ENCODE results near the gene FXYD4.

FXYD4 gene

GRCh38 chr10:43376046-43376635 is 4.7 kb downstream of the FXYD4 start:
- Mint-ChIP-seq H3K27me3 (no peaks in the 10 kb centered on the region), H3K9me3 (ENCODE audit: low read depth) (no peaks in the 10 kb centered on the region), H3K4me1 (ENCODE audit: low read depth) (peaks cover 9% of the 10 kb centered on the region), H3K36me3 (no peaks in the 10 kb centered on the region), H3K27ac (no peak overlapping the region), H3K4me3 (no peak overlapping the region)

GRCh38 chr10:43376828-43377423 is 5.5 kb downstream of the FXYD4 start:
- Mint-ChIP-seq H3K36me3 (no peaks in the 10 kb centered on the region), H3K27me3 (no peaks in the 10 kb centered on the region), H3K4me1 (ENCODE audit: low read depth) (peaks cover 9% of the 10 kb centered on the region), H3K4me3 (no peak overlapping the region), H3K27ac (no peak overlapping the region), H3K9me3 (ENCODE audit: low read depth) (no peaks in the 10 kb centered on the region)

GRCh38 chr10:43377424-43377883 is 6.0 kb downstream of the FXYD4 start:
- no peak overlapping the region for H3K27ac Mint-ChIP-seq

GRCh38 chr10:43380610-43381222 is 9.3 kb downstream of the FXYD4 start:
- Mint-ChIP-seq H3K27ac (no peak overlapping the region), H3K36me3 (no peaks in the 10 kb centered on the region), H3K9me3 (ENCODE audit: low read depth) (no peaks in the 10 kb centered on the region), H3K27me3 (no peaks in the 10 kb centered on the region), H3K4me1 (ENCODE audit: low read depth) (peaks cover 1% of the 10 kb centered on the region), H3K4me3 (no peak overlapping the region)

More at GRCh38 chr10:43377424-43377883, 6.0 kb downstream of the FXYD4 start:
- H3K9me3 Mint-ChIP-seq (ENCODE audit: low read depth), result no peaks in the 10 kb centered on the region
- no peaks in the 10 kb centered on the region for H3K36me3 Mint-ChIP-seq
- no peak overlapping the region for H3K4me3 Mint-ChIP-seq
- H3K4me1 Mint-ChIP-seq (ENCODE audit: low read depth), result peaks cover 9% of the 10 kb centered on the region
- no peaks in the 10 kb centered on the region for H3K27me3 Mint-ChIP-seq

- Mint-ChIP-seq H3K4me1 (ENCODE audit: low read depth) (peaks cover 16% of the 10 kb centered on the region), H3K27me3 (no peaks in the 10 kb centered on the region), H3K27ac (peak overlapping the region; percentile 34), H3K9me3 (ENCODE audit: low read depth) (no peaks in the 10 kb centered on the region), H3K4me3 (no peak overlapping the region), H3K36me3 (peaks cover 4% of the 10 kb centered on the region)
Observed at GRCh38 chr10:43383204-43383971, 12.0 kb downstream of the FXYD4 start.

- Mint-ChIP-seq H3K27me3 (no peaks in the 10 kb centered on the region), H3K4me3 (no peak overlapping the region), H3K36me3 (peaks cover 6% of the 10 kb centered on the region), H3K9me3 (ENCODE audit: low read depth) (no peaks in the 10 kb centered on the region), H3K27ac (peak overlapping the region; percentile 58), H3K4me1 (ENCODE audit: low read depth) (peaks cover 25% of the 10 kb centered on the region)
Observed at GRCh38 chr10:43384252-43385221, 13.1 kb downstream of the FXYD4 start.

GRCh38 chr10:43385412-43386004 is 14.1 kb downstream of the FXYD4 start:
- Mint-ChIP-seq H3K36me3 (peaks cover 8% of the 10 kb centered on the region), H3K9me3 (ENCODE audit: low read depth) (no peaks in the 10 kb centered on the region), H3K27me3 (no peaks in the 10 kb centered on the region), H3K4me3 (no peak overlapping the region), H3K27ac (peak overlapping the region; percentile 56), H3K4me1 (ENCODE audit: low read depth) (peaks cover 35% of the 10 kb centered on the region)

GRCh38 chr10:43386549-43386948 is 15.1 kb downstream of the FXYD4 start:
- no peaks in the 10 kb centered on the region for H3K9me3 Mint-ChIP-seq (ENCODE audit: low read depth)
- H3K4me3 Mint-ChIP-seq, result no peak overlapping the region
- H3K27me3 Mint-ChIP-seq, result no peaks in the 10 kb centered on the region
- H3K36me3 Mint-ChIP-seq, result peaks cover 8% of the 10 kb centered on the region
- H3K27ac Mint-ChIP-seq, result peak overlapping the region; percentile 56
- peaks cover 45% of the 10 kb centered on the region for H3K4me1 Mint-ChIP-seq (ENCODE audit: low read depth)

- peak overlapping the region; percentile 77 for H3K27ac Mint-ChIP-seq
- H3K36me3 Mint-ChIP-seq, result peaks cover 8% of the 10 kb centered on the region
- no peak overlapping the region for H3K4me3 Mint-ChIP-seq
- H3K9me3 Mint-ChIP-seq (ENCODE audit: low read depth), result no peaks in the 10 kb centered on the region
- no peaks in the 10 kb centered on the region for H3K27me3 Mint-ChIP-seq
- H3K4me1 Mint-ChIP-seq (ENCODE audit: low read depth), result peaks cover 48% of the 10 kb centered on the region
Observed at GRCh38 chr10:43386981-43387677, 15.7 kb downstream of the FXYD4 start.

- Mint-ChIP-seq H3K27me3 (no peaks in the 10 kb centered on the region), H3K36me3 (peaks cover 12% of the 10 kb centered on the region), H3K9me3 (ENCODE audit: low read depth) (no peaks in the 10 kb centered on the region)
Observed at GRCh38 chr10:43387678-43388032, 16.2 kb downstream of the FXYD4 start.

GRCh38 chr10:43389867-43390266 is 18.4 kb downstream of the FXYD4 start:
- H3K4me3 Mint-ChIP-seq, result no peak overlapping the region
- peak overlapping the region; percentile 84 for H3K27ac Mint-ChIP-seq
- no peaks in the 10 kb centered on the region for H3K9me3 Mint-ChIP-seq (ENCODE audit: low read depth)
- peaks cover 18% of the 10 kb centered on the region for H3K36me3 Mint-ChIP-seq
- H3K27me3 Mint-ChIP-seq, result no peaks in the 10 kb centered on the region
- peaks cover 69% of the 10 kb centered on the region for H3K4me1 Mint-ChIP-seq (ENCODE audit: low read depth)

More at GRCh38 chr10:43387678-43388032, 16.2 kb downstream of the FXYD4 start:
- Mint-ChIP-seq H3K27ac (peak overlapping the region; percentile 77), H3K4me1 (ENCODE audit: low read depth) (peaks cover 53% of the 10 kb centered on the region), H3K4me3 (no peak overlapping the region)

- peak overlapping the region; percentile 52 for H3K27ac Mint-ChIP-seq
- no peaks in the 10 kb centered on the region for H3K9me3 Mint-ChIP-seq (ENCODE audit: low read depth)
- H3K4me1 Mint-ChIP-seq (ENCODE audit: low read depth), result peaks cover 73% of the 10 kb centered on the region
- H3K27me3 Mint-ChIP-seq, result no peaks in the 10 kb centered on the region
- H3K4me3 Mint-ChIP-seq, result no peak overlapping the region
- peaks cover 18% of the 10 kb centered on the region for H3K36me3 Mint-ChIP-seq
Observed at GRCh38 chr10:43390333-43390732, 18.9 kb downstream of the FXYD4 start.

- peak overlapping the region; percentile 52 for H3K27ac Mint-ChIP-seq
- no peak overlapping the region for H3K4me3 Mint-ChIP-seq
- H3K27me3 Mint-ChIP-seq, result no peaks in the 10 kb centered on the region
- H3K9me3 Mint-ChIP-seq (ENCODE audit: low read depth), result no peaks in the 10 kb centered on the region
- peaks cover 18% of the 10 kb centered on the region for H3K36me3 Mint-ChIP-seq
- H3K4me1 Mint-ChIP-seq (ENCODE audit: low read depth), result peaks cover 76% of the 10 kb centered on the region
Observed at GRCh38 chr10:43390759-43391158, 19.3 kb downstream of the FXYD4 start.
